DOHH2 (cell line): ENCODE data around the gene MAP4K5.

Source experiments
- CTCF ChIP-seq: fragments of 200-600 bp; sonication (generic); IDR thresholded peaks from one replicate; pipeline ENCODE4 v1.5.1; 2014; ENCODE audit warnings: antibody characterized with exemption, mild to moderate bottlenecking, low read depth, low read length; ENCODE audit not compliant: poor library complexity, severe bottlenecking
- EZH2phosphoT487 ChIP-seq: fragments of 200-600 bp; sonication (generic); IDR thresholded peaks from 2 replicates; pipeline ENCODE4 v1.6.1; 2017; ENCODE audit warnings: borderline replicate concordance, mild to moderate bottlenecking, antibody characterized with exemption, low read length, moderate library complexity, mixed read lengths

- no peak for TF ChIP-seq CTCF
- no peak for TF ChIP-seq EZH2phosphoT487
These were observed 22.2 kb downstream of the MAP4K5 start for GRCh38 chr14:50510157-50510556.
